Activated CD8-positive, alpha-beta T cell treated with anti-CD3 and anti-CD28 coated beads for 36 hours (primary cell): ENCODE results near the gene XRN1. TPM values are rescaled to one million over a fixed set of nuclear protein-coding genes. Genes with fewer than 3 reads are reported as not detected.

ENCODE experiments used
- ATAC-seq: fragments of 200-7000 bp; cut with Tn5 transposase; one replicate; pipeline ENCODE4 v1.10.0; 2021; ENCODE audit warnings: mild to moderate bottlenecking, moderate library complexity
- CTCF ChIA-PET: fragments of 350-600 bp; sonication (Branson Sonifier 250); formaldehyde crosslinking; loops from one replicate; lab custom pipeline; 2021; ENCODE audit warnings: antibody characterized with exemption; lab: Charles Lee
- POLR2A ChIA-PET: fragments of 350-600 bp; sonication (Branson Sonifier 250); formaldehyde crosslinking; loops from one replicate; lab custom pipeline; 2021; ENCODE audit warnings: antibody characterized with exemption; lab: Charles Lee
- DNase-seq: peaks from one replicate; pipeline ENCODE4 v3.0.0-alpha.2; 2020
- H3K27ac Mint-ChIP-seq: one replicate; pipeline ENCODE4 v1.8.0; 2021; ENCODE audit warnings: mild to moderate bottlenecking, mixed read lengths
- H3K27me3 Mint-ChIP-seq: one replicate; pipeline ENCODE4 v1.8.0; 2021; ENCODE audit warnings: mixed read lengths
- H3K36me3 Mint-ChIP-seq: one replicate; pipeline ENCODE4 v1.8.0; 2021; ENCODE audit warnings: low read depth, mixed read lengths
- H3K4me1 Mint-ChIP-seq: one replicate; pipeline ENCODE4 v1.8.0; 2021; ENCODE audit warnings: low read depth, mixed read lengths
- H3K4me3 Mint-ChIP-seq: one replicate; pipeline ENCODE4 v1.8.0; 2021; ENCODE audit warnings: mild to moderate bottlenecking, moderate library complexity, mixed read lengths
- H3K9me3 Mint-ChIP-seq: one replicate; pipeline ENCODE4 v1.8.0; 2021; ENCODE audit warnings: mixed read lengths
- CTCF ChIP-seq: fragments of 200-600 bp; IDR thresholded peaks from one replicate; pipeline ENCODE4 v1.8.0; 2022; ENCODE audit warnings: antibody characterized with exemption, mild to moderate bottlenecking
- intact Hi-C: fragments of 100-400 bp; cut with micrococcal nuclease; formaldehyde crosslinking; loops from one replicate; pipeline ENCODE4 v1.10.0; 2022
- total RNA-seq, 2 experiments: library from RNA; stranded (reverse); gene quantifications; one replicate each; pipeline ENCODE4 v1.2.3, GENCODE V29; 2021

The XRN1 gene
- total RNA-seq, 2 experiments from 2014 or later = 41.3 to 43.5 TPM

DNA sequence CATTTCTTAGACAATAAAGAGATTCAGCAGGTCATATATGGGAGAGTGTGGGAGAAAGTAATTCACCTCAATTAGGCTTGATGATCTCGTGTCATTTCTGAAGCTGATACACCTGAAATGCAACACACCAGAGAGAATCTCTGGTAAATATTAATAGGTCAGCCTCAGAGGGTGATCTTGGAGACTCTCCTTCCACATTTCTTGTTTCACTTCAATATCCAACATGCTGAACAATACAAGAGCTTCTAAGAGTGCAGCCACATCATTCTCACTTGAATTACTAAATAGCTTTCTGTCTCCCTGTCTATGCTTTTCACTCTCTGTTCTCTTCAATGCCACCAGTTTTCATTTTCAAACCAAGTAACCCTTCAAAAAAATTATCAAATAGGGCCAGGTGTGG lies 151.3 kb downstream of the XRN1 start:
- Mint-ChIP-seq H3K27me3 (no peaks in the 10 kb centered on the region), H3K9me3 (peaks cover 3% of the 10 kb centered on the region), H3K4me1 (no peaks in the 10 kb centered on the region), H3K27ac (no peak overlapping the region), H3K36me3 (peaks cover 2% of the 10 kb centered on the region), H3K4me3 (no peak overlapping the region)
- intact Hi-C loops = no loop called here
- ChIA-PET POLR2A (no interaction called here), CTCF (interaction anchor here (0.7 to 1.2 kb wide), 3 partner anchors 18 to 334 kb away, joined by 3 to 4 read pairs (median 3); no protein-coding TSS in a partner anchor)
- ATAC-seq (no peak), DNase-seq (no peak)
- no peak for TF ChIP-seq CTCF

- no peak for TF ChIP-seq CTCF
- ATAC-seq = no peak
- no peaks in the 10 kb centered on the region for H3K27me3 Mint-ChIP-seq
- CTCF ChIA-PET = interaction anchor here (1.4 kb wide), 1 partner anchor 8 kb away, joined by 4 read pairs; no protein-coding TSS in a partner anchor
- peaks cover 13% of the 10 kb centered on the region for H3K9me3 Mint-ChIP-seq
- H3K4me3 Mint-ChIP-seq = no peak overlapping the region
- H3K36me3 Mint-ChIP-seq = peaks cover 8% of the 10 kb centered on the region
- no peak for DNase-seq
- POLR2A ChIA-PET = interaction anchor here (0.6 kb wide), 1 partner anchor 259 kb away, joined by 3 read pairs; no protein-coding TSS in a partner anchor
- H3K4me1 Mint-ChIP-seq = no peaks in the 10 kb centered on the region
- H3K27ac Mint-ChIP-seq = no peak overlapping the region
- intact Hi-C loops = no loop called here
These were observed 159.8 kb downstream of the XRN1 start for GRCh38 chr3:142287866-142288638.

DNA sequence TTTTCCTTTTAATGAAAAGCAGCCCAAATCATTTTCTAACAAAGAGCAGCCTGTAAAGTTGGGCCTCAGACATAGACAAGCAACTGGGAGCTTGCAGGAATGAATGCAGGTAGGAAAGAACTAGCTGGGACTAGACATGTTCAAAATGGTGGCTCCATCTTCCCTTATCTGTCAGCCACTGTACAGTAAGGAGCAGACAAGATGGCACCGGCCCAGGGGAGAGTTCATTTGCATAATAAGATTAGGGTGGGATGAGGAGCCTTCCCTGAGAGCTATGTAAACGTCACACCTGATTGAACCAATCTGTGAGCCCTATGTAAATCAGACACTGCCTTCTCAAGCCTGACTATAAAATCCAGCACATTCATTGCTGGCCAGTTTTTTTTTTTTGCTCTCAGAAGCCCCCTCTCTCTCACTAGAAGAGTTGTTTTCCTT lies 162.7 kb downstream of the XRN1 start:
- Mint-ChIP-seq H3K9me3 (peaks cover 13% of the 10 kb centered on the region), H3K4me3 (no peak overlapping the region), H3K27ac (no peak overlapping the region), H3K27me3 (no peaks in the 10 kb centered on the region), H3K36me3 (peaks cover 7% of the 10 kb centered on the region), H3K4me1 (no peaks in the 10 kb centered on the region)
- TF ChIP-seq CTCF = no peak
- ATAC-seq = no peak
- CTCF ChIA-PET = interaction anchor here (1.3 kb wide), 1 partner anchor 160 kb away, joined by 3 read pairs; no protein-coding TSS in a partner anchor
- no peak for DNase-seq
- intact Hi-C loops = no loop called here
- POLR2A ChIA-PET = no interaction called here

GRCh38 chr3:142282503-142282902 lies 165.3 kb downstream of the XRN1 start:
- ATAC-seq (no peak), DNase-seq (no peak)
- TF ChIP-seq CTCF = no peak
- peaks cover 3% of the 10 kb centered on the region for H3K4me1 Mint-ChIP-seq
- intact Hi-C loops = loop anchor here (5.0 kb wide), 2 partner anchors 260 to 320 kb away; no protein-coding TSS in a partner anchor
- no peak overlapping the region for H3K4me3 Mint-ChIP-seq
- no peak overlapping the region for H3K27ac Mint-ChIP-seq
- ChIA-PET CTCF (interaction anchor here (0.8 to 1.3 kb wide), 4 partner anchors 27 to 321 kb away, joined by 3 read pairs; no protein-coding TSS in a partner anchor), POLR2A (no interaction called here)
- peaks cover 2% of the 10 kb centered on the region for H3K36me3 Mint-ChIP-seq
- peaks cover 2% of the 10 kb centered on the region for H3K9me3 Mint-ChIP-seq
- no peaks in the 10 kb centered on the region for H3K27me3 Mint-ChIP-seq

DNA sequence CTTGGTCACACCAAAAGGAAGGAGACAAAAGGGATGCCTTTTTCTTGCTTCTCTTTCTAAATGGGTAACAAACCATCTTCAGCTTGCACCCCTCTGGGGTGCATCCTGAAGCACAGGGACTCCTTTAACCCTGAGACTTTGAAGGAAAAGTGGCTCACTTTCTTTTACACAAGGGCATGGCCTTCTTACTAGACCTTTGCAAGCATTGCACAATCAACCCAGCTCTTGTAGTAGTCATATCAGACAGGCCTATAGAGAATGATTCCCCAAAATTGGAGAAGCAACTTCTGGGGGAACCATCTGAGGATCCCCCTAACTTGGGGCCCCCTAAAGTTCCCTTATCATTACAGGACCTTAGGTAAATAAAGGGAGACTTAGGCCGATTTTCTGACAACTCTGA lies 166.4 kb downstream of the XRN1 start:
- intact Hi-C loops = loop anchor here (5.0 kb wide), 2 partner anchors 259 to 319 kb away; no protein-coding TSS in a partner anchor
- TF ChIP-seq CTCF = no peak

More for the DNA sequence above, 166.4 kb downstream of the XRN1 start:
- Mint-ChIP-seq H3K36me3 (peaks cover 2% of the 10 kb centered on the region), H3K4me3 (no peak overlapping the region), H3K4me1 (peaks cover 3% of the 10 kb centered on the region), H3K27me3 (no peaks in the 10 kb centered on the region), H3K9me3 (no peaks in the 10 kb centered on the region), H3K27ac (no peak overlapping the region)
- CTCF ChIA-PET = interaction anchor here (1.2 to 2.9 kb wide), 3 partner anchors 26 to 155 kb away, joined by 3 to 26 read pairs (median 3); no protein-coding TSS in a partner anchor
- POLR2A ChIA-PET = no interaction called here
- ATAC-seq (no peak), DNase-seq (no peak)
